GM12873 (cell line): ENCODE measurements around the gene RTBDN.

Experiments
- TF ChIP-seq, protein P1 (sequence below): IDR thresholded peaks from 2 replicates; pipeline ENCODE4 v1.5.1; 2012; ENCODE audit warnings: low read depth, mild to moderate bottlenecking, moderate library complexity, low read length, control low read depth; ENCODE audit not compliant: insufficient read depth; ENCODE audit errors: missing control alignments

The RTBDN gene

GRCh38 chr19:12777217-12778016 is 57.0 kb downstream of the RTBDN start:
- TF ChIP-seq, protein P1, sequence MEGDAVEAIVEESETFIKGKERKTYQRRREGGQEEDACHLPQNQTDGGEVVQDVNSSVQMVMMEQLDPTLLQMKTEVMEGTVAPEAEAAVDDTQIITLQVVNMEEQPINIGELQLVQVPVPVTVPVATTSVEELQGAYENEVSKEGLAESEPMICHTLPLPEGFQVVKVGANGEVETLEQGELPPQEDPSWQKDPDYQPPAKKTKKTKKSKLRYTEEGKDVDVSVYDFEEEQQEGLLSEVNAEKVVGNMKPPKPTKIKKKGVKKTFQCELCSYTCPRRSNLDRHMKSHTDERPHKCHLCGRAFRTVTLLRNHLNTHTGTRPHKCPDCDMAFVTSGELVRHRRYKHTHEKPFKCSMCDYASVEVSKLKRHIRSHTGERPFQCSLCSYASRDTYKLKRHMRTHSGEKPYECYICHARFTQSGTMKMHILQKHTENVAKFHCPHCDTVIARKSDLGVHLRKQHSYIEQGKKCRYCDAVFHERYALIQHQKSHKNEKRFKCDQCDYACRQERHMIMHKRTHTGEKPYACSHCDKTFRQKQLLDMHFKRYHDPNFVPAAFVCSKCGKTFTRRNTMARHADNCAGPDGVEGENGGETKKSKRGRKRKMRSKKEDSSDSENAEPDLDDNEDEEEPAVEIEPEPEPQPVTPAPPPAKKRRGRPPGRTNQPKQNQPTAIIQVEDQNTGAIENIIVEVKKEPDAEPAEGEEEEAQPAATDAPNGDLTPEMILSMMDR: peak; percentile 85
